Activated CD4-positive, alpha-beta T cell treated with anti-CD3 and anti-CD28 coated beads for 48 hours (primary cell): Measurements from ENCODE around the gene ASIC3.

Source experiments
- DNase-seq: peaks from one replicate; pipeline ENCODE4 v3.0.0-alpha.2; 2020

Gene ASIC3

GRCh38 chr7:151074817-151075661, 26.7 kb downstream of the ASIC3 start:
- DNase-seq: no peak

DNA sequence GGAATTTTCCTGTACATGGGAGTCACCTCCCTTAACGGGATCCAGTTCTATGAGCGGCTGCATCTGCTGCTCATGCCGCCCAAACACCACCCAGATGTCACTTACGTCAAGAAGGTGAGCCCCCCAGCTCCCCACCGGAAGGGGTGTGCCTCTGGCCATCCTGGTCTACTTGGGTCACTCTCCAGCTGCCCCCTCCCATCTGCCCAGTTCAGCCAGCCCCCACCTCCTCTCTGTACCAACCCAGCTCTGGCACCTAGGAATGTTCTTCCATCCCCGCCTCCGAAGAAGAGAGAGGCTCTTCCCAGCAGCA, 27.3 kb downstream of the ASIC3 start:
- DNase-seq: no peak

- no peak for DNase-seq
Observed at GRCh38 chr7:151075978-151076426, 27.7 kb downstream of the ASIC3 start.

- DNase-seq: peak; percentile 52
Observed at GRCh38 chr7:151076863-151077704, 28.8 kb downstream of the ASIC3 start.

DNA sequence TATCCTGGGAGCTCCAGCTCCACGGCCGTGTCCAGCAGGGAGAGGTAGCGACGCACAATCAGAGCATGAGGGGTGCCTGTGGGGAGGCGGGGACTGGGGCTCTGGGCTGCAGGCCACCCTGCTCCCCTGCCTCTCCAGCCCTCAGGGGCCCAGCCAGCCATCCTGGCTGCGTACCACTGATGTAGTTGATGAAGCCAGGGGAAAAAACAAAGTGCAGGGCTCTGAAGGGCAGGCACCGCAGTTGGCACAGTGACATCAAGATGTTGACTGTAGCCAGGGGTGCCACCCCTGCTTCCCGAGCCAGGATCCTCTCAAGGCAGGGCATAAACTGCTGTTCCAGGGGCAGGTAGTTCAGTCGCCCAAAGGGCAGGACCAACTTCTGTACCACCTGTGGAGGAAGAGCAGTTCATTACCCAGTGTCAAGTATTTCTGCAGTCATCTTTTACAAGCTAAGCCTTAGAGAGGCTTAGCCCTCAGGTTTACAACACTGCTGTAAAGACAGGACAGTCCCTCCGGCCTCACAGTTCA, 29.4 kb downstream of the ASIC3 start:
- no peak for DNase-seq

- no peak for DNase-seq
Observed at GRCh38 chr7:151078233-151079040, 30.1 kb downstream of the ASIC3 start.

DNA sequence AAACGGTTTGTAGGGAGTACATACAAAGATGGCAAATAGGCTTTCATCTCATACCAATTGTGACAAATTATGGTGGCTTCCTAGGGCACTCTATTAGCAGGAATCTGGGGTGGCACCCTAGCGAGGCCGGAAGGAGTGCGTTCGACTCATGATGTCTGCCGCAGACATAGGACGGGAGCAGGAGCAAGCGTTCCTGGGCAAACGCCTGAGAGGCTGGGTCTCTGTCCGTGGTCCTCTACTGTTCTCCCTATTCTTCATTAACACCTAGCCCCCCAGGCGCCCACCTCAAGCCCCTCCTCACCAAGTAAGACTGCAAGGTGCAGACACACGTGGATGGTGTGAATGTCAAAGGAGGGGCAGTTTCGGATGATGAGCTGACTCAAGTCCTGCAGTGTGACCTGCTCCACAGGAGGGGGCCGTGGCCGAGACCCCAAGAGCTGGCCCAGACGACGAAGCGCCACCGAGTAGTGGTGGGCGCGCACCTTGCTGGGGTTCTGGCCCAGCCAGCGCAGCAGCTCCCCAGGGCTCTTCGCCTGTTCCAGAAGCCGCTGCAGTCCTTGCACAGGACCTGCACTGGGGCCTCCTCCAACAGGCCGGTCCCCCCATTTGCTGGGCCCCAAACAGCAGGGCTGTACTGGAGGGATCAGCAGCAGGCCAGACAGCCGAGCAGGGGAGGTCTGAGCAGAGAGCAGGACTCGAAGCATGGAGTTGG, 31.0 kb downstream of the ASIC3 start:
- DNase-seq: no peak

DNA sequence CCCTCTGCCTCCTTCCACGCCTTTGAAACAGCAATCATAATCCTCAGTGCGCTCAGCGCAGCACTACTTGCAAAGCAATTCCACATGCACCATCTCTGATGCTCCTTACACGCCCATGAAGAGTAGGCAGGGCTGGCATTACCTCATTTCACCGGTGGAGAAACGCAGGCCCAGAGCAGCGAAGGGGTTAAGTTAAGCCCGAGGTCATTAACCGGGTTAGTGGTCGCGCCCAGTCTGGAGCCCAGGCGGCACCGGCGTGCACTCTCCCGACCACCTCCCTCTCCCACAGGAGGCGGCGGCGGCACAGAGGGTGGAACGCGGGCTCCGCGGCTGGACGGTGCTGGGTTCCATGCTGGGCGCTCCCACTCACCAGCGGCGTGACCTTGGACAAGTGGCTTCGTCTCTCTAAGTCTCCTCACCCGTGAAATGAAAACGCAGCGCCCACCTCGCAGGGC, 31.8 kb downstream of the ASIC3 start:
- DNase-seq: peak; percentile 40

DNA sequence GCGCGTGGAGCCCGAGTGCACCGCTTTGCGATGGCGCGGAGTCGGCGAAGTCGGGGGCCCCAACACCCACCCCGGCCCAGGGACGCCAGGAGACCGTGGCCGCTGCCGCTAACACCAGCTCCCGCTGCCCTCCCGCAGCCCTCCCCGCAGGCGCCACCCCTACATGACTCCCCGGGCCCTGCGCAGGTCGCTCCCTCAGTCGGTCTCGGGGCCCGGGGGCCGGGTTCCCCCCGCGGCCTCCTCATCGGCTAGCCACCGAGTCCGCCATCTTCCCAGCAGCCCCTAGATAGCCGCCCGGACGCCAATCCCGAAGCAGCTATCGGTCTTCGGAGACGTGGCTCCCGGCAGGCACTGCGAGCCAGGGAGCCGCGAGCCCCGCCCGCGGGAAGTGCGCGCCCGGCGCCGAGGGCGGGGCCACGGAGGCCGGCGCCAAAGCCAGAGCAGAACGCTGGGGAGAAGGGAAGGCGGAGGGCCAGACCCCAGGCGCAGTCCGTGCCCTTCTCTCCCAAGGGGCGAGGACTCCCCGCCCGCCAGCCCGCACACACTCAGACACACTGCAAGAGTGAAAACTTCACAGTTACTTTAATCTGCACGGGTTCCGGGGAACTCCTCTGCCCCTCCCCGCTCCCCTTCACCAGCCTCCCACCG, 32.3 kb downstream of the ASIC3 start, which contains the start of gene FASTK:
FASTK (minus strand) TSS at position 288 of the 648 bp plus-strand sequence; CDS start at position 245, 43 bp downstream.
- peak; percentile 92 for DNase-seq

- DNase-seq: no peak
Observed at GRCh38 chr7:151081170-151082101, 33.1 kb downstream of the ASIC3 start.

DNA sequence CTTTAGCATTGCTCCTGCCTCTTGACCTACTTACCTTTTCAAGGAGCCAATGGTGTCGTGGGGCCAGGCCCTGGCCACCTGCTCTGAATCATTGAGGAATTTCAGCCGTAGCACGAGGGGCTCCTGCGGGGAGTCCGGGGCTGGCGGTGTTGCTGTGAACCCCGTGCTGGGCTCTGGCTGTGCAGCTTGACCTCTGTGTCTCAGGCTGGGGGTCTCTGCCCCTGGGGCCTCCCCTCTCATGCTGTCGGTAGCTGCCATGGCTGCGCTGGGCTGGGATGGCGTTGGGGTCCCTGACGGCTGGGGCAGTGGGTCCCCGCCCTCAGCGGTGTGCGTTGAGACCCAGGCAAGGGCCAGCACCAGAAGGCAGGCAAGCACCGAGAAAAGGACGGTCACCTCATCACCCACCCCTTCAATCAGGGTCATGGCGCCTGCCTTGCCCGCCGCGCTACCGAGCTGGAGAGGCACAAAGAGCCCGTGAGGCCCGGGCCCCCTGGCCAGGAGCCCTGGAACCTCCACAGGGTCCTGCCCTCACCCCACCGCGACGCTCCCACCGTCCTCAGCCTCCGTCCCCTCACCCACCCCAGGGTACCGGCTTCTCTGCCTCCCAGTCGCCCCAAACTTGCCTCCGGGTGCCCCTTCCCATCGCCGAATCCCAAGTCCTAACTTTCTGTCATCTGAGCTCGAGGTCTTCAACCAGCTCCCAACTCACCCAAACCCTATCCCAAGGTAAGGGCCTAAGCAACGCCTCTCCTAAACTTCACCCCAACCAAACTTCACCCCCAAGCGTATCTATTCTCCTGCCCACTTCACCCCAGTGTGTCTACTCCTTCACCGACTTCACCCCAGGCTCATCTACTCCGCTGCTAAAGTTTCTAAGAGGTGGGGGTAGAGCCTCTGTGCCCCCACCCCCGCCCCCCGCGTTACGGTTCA, 34.1 kb downstream of the ASIC3 start:
- DNase-seq: no peak

GRCh38 chr7:151083071-151083823, 34.9 kb downstream of the ASIC3 start, which contains the start of gene TMUB1:
TMUB1 (minus strand) TSS chr7:151083493; CDS start chr7:151082563, 930 bp downstream.
- peak; percentile 88 for DNase-seq

- no peak for DNase-seq
Observed at GRCh38 chr7:151083824-151084160, 35.5 kb downstream of the ASIC3 start.

GRCh38 chr7:151085329-151085690, 37.0 kb downstream of the ASIC3 start:
- no peak for DNase-seq

DNA sequence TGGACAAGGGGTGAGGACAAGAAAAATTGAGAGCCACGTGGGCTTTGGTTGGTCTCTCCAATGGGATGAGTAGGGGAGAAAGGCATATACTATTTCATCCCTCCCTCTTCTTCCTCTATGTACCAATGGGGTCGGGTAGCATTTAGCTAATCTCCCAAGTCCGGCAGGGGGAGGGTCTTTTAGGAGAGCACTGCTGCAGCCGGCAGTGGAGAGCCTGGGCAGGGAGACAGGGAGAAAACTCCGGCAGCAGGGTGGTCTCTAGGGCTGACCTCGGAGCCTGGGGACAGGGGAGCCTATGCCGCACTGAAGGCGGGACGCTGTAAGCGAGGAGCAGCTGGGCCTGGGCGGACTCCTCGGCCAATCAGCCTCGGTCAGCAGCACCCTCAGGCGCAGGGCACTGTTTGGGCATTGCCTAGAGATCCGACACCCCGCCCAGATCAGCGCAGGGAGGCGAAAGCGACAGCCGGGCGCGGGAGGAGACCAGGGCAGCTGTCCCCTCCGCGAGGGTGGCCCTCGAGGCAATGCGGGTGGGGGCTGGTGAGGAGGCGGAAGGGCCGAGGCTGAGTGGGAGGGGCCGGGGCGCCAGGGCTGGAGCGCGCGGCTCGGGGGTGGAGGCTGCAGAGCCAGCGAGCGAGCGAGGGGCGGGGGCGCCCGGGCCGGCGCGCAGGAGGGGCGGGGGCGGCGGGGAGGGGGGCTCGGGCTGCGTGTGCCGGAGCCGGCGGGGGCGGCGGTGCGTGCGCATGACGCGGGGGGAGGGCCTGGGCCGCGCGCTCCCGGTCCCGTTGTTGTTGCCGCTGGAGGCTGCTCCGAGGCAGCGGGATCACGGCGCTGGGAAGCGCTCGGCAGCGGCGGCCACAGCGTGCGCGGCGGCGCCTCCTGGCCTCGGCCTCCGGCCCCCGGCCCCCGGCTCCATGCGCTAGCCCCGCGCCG, 37.6 kb downstream of the ASIC3 start, which contains the start of gene AGAP3:
AGAP3 (plus strand) TSS at position 785 of the 930 bp plus-strand sequence. CDS start 267 bp downstream, outside the sequence.
- DNase-seq: peak; percentile 62

DNA sequence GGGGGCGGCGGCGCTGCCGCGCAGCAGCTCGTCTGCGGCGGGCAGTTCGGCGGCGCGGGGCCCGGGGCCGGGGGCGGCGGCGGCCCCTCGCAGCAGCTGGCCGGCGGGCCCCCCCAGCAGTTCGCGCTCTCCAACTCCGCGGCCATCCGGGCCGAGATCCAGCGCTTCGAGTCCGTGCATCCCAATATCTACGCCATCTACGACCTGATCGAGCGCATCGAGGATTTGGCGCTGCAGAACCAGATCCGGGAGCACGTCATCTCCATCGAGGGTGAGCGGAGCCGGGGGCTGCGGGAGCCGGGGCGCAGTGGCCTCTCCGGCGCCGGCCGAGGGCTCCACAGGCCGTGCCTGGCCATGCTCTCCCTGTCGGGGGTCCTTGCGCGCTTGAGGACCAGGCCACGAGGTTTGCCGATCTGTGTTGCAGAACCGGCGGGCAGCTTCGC, 38.5 kb downstream of the ASIC3 start:
- DNase-seq: peak; percentile 54
